Measurements from ENCODE around the gene CABP7.

GRCh38 chr22:29684244-29684643, 35.6 kb upstream of the CABP7 start:
- TF ChIP-seq POLR2A (IDR thresholded peaks at IDR 0.05) (no peak), CTCF (IDR thresholded peaks at IDR 0.05) (no peak), EP300 (IDR thresholded peaks at IDR 0.05) (no peak), POLR2AphosphoS5 (IDR thresholded peaks at IDR 0.05) (no peak)

Data from upper lobe of left lung (tissue), 4 donors.